Measurements from ENCODE around the gene NHEJ1.

DNA sequence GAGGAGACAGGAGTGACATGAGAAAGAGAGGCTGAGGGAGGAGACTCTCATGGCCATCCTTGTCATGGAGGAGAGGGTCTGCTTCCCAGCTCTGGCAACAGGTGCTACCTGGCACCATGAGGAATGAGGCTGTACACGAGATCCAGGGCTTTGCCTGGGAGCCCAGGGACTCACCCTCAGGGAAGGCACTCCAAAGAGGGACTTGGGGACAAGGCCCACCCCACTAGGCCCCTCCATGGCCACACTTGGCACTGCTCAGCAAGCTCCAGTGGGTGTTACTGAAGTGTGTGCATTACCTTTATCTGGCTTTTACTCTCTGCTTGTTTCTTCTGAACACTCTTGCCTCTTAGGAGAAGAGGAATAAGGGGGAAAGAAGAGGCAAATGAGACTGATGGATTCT lies 122.0 kb downstream of the NHEJ1 start:
- TF ChIP-seq, protein P1, sequence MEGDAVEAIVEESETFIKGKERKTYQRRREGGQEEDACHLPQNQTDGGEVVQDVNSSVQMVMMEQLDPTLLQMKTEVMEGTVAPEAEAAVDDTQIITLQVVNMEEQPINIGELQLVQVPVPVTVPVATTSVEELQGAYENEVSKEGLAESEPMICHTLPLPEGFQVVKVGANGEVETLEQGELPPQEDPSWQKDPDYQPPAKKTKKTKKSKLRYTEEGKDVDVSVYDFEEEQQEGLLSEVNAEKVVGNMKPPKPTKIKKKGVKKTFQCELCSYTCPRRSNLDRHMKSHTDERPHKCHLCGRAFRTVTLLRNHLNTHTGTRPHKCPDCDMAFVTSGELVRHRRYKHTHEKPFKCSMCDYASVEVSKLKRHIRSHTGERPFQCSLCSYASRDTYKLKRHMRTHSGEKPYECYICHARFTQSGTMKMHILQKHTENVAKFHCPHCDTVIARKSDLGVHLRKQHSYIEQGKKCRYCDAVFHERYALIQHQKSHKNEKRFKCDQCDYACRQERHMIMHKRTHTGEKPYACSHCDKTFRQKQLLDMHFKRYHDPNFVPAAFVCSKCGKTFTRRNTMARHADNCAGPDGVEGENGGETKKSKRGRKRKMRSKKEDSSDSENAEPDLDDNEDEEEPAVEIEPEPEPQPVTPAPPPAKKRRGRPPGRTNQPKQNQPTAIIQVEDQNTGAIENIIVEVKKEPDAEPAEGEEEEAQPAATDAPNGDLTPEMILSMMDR (conservative IDR thresholded peaks at IDR 0.05 in 1 of 2, IDR thresholded peaks at IDR 0.05 in 1 of 2; ENCODE audit: extremely low read depth in 1 of 2, insufficient read depth in 1 of 2, low read depth in 1 of 2, low read length in 2 of 2) = no peak
- no peak for TF ChIP-seq EZH2 (IDR thresholded peaks at IDR 0.05; ENCODE audit: borderline replicate concordance, low read length)
